ENCODE measurements around the gene SLC2A8. TPM values are rescaled to one million over a fixed set of nuclear protein-coding genes. Genes with fewer than 3 reads are reported as not detected.

The SLC2A8 gene
- total RNA-seq, 1 donor from 2014 or later, result 3.9 TPM

DNA sequence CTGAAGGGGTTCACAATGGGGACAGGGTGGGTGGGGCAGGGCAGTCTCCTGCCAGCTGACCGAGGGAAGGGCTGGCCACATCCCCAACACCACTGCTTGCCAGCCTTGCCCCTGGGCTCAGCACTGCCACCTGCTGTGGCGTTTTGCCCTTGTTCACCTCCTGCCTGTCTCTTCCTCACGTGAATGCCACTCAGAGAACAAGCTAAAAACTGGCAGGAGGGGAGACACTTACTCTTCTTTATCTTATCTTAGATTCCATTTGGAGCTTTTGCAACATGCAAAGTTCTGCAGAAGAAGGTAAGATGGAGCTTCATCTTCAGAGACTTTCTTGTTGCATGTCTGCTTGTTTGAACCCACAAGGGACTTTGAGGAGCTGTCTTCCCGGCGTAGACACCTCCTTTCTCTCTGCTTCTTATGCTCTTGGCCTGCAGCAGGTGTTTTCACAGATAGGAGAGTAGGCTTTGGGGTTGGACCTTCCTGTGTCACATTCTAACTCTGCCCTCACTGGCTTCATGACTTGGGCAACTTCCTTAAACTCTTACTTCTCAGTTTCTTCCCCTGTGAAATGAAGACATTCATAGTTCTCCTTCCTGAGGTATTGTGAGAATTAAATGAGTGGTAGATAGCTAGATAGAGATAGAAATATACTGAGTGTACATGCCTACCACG lies 58.5 kb downstream of the SLC2A8 start:
- intact Hi-C loops (cut with micrococcal nuclease), result no loop called here
- no peaks in the 10 kb centered on the region for H3K27me3 Mint-ChIP-seq
- H3K27ac Mint-ChIP-seq, result peak overlapping the region; percentile 5
- DNase-seq, result peak; percentile 78
- peaks cover 12% of the 10 kb centered on the region for H3K4me1 Mint-ChIP-seq
- H3K36me3 Mint-ChIP-seq (ENCODE audit: low read depth), result peaks cover 25% of the 10 kb centered on the region
- no peaks in the 10 kb centered on the region for H3K9me3 Mint-ChIP-seq
- no peak overlapping the region for H3K4me3 Mint-ChIP-seq

DNA sequence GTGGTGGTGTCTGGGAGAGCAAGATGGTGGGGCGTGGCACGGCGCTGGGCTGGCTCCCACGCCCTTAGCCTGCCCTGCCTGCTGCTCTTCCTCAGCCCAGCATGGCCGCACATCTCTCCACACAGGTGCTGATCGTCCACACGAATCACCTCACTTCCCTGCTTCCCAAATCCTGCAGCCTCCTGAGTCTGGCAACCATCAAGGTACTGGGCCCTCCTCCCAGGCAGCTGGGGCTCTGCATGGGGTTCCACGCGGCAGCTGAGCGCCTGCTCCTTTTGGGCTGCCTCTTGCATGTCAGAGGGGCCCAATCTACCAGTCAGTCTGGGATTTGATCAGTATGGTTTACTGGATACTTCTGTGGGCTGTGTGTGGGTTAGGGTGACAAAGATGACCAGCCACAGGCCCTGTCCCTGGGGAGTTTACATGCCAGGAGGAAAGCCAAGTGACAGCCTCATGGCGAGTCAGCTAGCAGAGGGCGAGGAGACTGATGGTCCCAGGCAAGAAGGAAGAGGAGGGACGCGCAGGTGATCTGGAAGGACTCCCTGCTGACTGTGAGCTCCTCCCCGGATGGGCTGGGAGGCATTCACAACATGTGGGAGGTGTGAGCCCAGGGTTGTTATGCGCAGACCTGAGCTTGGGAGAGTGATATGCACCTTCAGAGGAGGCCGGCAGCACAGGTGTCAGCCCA lies 60.4 kb downstream of the SLC2A8 start:
- intact Hi-C loops (cut with micrococcal nuclease), result no loop called here
- H3K9me3 Mint-ChIP-seq, result no peaks in the 10 kb centered on the region
- no peak overlapping the region for H3K4me3 Mint-ChIP-seq
- no peak for DNase-seq
- no peaks in the 10 kb centered on the region for H3K27me3 Mint-ChIP-seq
- H3K27ac Mint-ChIP-seq, result no peak overlapping the region
- peaks cover 6% of the 10 kb centered on the region for H3K4me1 Mint-ChIP-seq
- H3K36me3 Mint-ChIP-seq (ENCODE audit: low read depth), result peaks cover 27% of the 10 kb centered on the region

Other genes starting within 250 kb of the SLC2A8 start
- 3.1 and 3.3 TPM in 2 replicates for gene GARNL3, start 132.4 kb upstream of the SLC2A8 start, total RNA-seq
- gene ZNF79, start 27.2 kb downstream of the SLC2A8 start, total RNA-seq, result 17.2 and 17.3 TPM in 2 replicates
- 1,245 and 1,252 TPM in 2 replicates for gene RPL12, start 54.2 kb downstream of the SLC2A8 start, total RNA-seq
- gene LRSAM1, start 54.3 kb downstream of the SLC2A8 start, total RNA-seq, result 24.6 and 26.4 TPM in 2 replicates
- gene STXBP1, start 215.1 kb downstream of the SLC2A8 start, total RNA-seq, result 26.5 and 31.1 TPM in 2 replicates